ENCODE data around the gene FANCC. TPM values are rescaled to one million over a fixed set of nuclear protein-coding genes. Genes with fewer than 3 reads are reported as not detected.

Gene FANCC
- total and polyA plus RNA-seq, 4 donors = 8.3 to 32.4 (median 11.5) TPM

- Histone ChIP-seq H3K27me3 (ENCODE audit: control insufficient read depth in 4 of 4, insufficient read depth in 4 of 4, low read length in 3 of 4) (no peaks in the 10 kb centered on the region), H3K36me3 (ENCODE audit: control insufficient read depth in 4 of 4, insufficient read depth in 3 of 4, low read depth in 1 of 4, low read length in 3 of 4) (peaks cover 9 to 55% (median 37%) of the 10 kb centered on the region in 4 donors), H3K4me1 (ENCODE audit: control insufficient read depth in 4 of 4, insufficient read depth in 4 of 4, low read length in 3 of 4) (peaks cover 8 to 82% (median 62%) of the 10 kb centered on the region in 4 donors), H3K4me3 (ENCODE audit: low read depth in 1 of 3, low read length in 3 of 3) (no peak overlapping the region), H3K9ac (ENCODE audit: low read depth in 1 of 2, low read length in 2 of 2) (no peak overlapping the region), H3K27ac (ENCODE audit: low read depth in 1 of 2, low read length in 2 of 2) (no peak overlapping the region), H3K9me3 (ENCODE audit: control insufficient read depth in 4 of 4, low read length in 3 of 4) (no peaks in the 10 kb centered on the region)
- 93% methylated on average over 7 of the region's 7 CpGs for WGBS
- no peak for DNase-seq (ENCODE audit: low spot score)
- no peak for TF ChIP-seq SP1 (IDR thresholded peaks at IDR 0.05)
- no peak for TF ChIP-seq NR2F2 (IDR thresholded peaks at IDR 0.05)
- no peak for TF ChIP-seq ZBTB33 (IDR thresholded peaks at IDR 0.05)
- no peak for TF ChIP-seq HNF4G (IDR thresholded peaks at IDR 0.05)
- TF ChIP-seq GABPA (IDR thresholded peaks at IDR 0.05 in 1 of 2, conservative IDR thresholded peaks at IDR 0.05 in 1 of 2) = no peak
- TF ChIP-seq MAX (IDR thresholded peaks at IDR 0.05) = no peak
- no peak for TF ChIP-seq RAD21 (IDR thresholded peaks at IDR 0.05)
- TF ChIP-seq CTCF (IDR thresholded peaks at IDR 0.05; ENCODE audit: low read depth, low read length, missing input control) = no peak
- TF ChIP-seq REST (IDR thresholded peaks at IDR 0.05) = no peak
- TF ChIP-seq TAF1 (conservative IDR thresholded peaks at IDR 0.05) = no peak
- no peak for TF ChIP-seq EGR1 (IDR thresholded peaks at IDR 0.05; ENCODE audit: low read depth in 2 of 2)
- no peak for TF ChIP-seq HNF4A (conservative IDR thresholded peaks at IDR 0.05)
Observed at GRCh38 chr9:95058795-95059386, 258.6 kb downstream of the FANCC start.

GRCh38 chr9:95058121-95058785 is 259.3 kb downstream of the FANCC start:
- H3K4me3 ChIP-seq (ENCODE audit: low read depth in 1 of 3, low read length in 3 of 3) = no peak overlapping the region
- peaks cover 6 to 55% (median 33%) of the 10 kb centered on the region in 4 donors for H3K36me3 ChIP-seq (ENCODE audit: control insufficient read depth in 4 of 4, insufficient read depth in 3 of 4, low read depth in 1 of 4, low read length in 3 of 4)
- 88% methylated on average over 7 of the region's 7 CpGs for WGBS
- no peak overlapping the region for H3K27ac ChIP-seq (ENCODE audit: low read depth in 1 of 2, low read length in 2 of 2)
- DNase-seq (ENCODE audit: low spot score) = no peak
- H3K9me3 ChIP-seq (ENCODE audit: control insufficient read depth in 4 of 4, low read length in 3 of 4) = no peaks in the 10 kb centered on the region
- no peaks in the 10 kb centered on the region for H3K27me3 ChIP-seq (ENCODE audit: control insufficient read depth in 4 of 4, insufficient read depth in 4 of 4, low read length in 3 of 4)
- peaks cover 8 to 80% (median 62%) of the 10 kb centered on the region in 4 donors for H3K4me1 ChIP-seq (ENCODE audit: control insufficient read depth in 4 of 4, insufficient read depth in 4 of 4, low read length in 3 of 4)
- no peak overlapping the region for H3K9ac ChIP-seq (ENCODE audit: low read depth in 1 of 2, low read length in 2 of 2)
- TF ChIP-seq FOXA1 (IDR thresholded peaks at IDR 0.05) = no peak
- no peak for TF ChIP-seq ZBTB33 (IDR thresholded peaks at IDR 0.05)
- no peak for TF ChIP-seq JUND (IDR thresholded peaks at IDR 0.05)
- TF ChIP-seq EGR1 (IDR thresholded peaks at IDR 0.05; ENCODE audit: low read depth in 2 of 2) = no peak
- no peak for TF ChIP-seq RAD21 (IDR thresholded peaks at IDR 0.05)
- no peak for TF ChIP-seq HNF4A (conservative IDR thresholded peaks at IDR 0.05)
- no peak for TF ChIP-seq ATF3 (IDR thresholded peaks at IDR 0.05)
- TF ChIP-seq YY1 (IDR thresholded peaks at IDR 0.05) = no peak
- TF ChIP-seq GABPA (IDR thresholded peaks at IDR 0.05 in 1 of 2, conservative IDR thresholded peaks at IDR 0.05 in 1 of 2) = no peak
- no peak for TF ChIP-seq MAX (IDR thresholded peaks at IDR 0.05)
- TF ChIP-seq RXRA (IDR thresholded peaks at IDR 0.05) = no peak
- TF ChIP-seq TAF1 (conservative IDR thresholded peaks at IDR 0.05) = no peak

Measured in liver (tissue), 9 donors.